B cell (primary cell): Measurements from ENCODE around the gene RBM20.

Source experiments
- CTCF ChIP-seq: fragments of 200-600 bp; IDR thresholded peaks from one replicate; pipeline ENCODE4 v1.8.0; 2022; ENCODE audit warnings: antibody characterized with exemption, mild to moderate bottlenecking
- EZH2 ChIP-seq: IDR thresholded peaks from 2 replicates; pipeline ENCODE4 v1.6.1; 2012; ENCODE audit warnings: borderline replicate concordance, low read depth, mild to moderate bottlenecking, moderate library complexity, low read length; ENCODE audit not compliant: insufficient read depth, poor library complexity, severe bottlenecking

DNA sequence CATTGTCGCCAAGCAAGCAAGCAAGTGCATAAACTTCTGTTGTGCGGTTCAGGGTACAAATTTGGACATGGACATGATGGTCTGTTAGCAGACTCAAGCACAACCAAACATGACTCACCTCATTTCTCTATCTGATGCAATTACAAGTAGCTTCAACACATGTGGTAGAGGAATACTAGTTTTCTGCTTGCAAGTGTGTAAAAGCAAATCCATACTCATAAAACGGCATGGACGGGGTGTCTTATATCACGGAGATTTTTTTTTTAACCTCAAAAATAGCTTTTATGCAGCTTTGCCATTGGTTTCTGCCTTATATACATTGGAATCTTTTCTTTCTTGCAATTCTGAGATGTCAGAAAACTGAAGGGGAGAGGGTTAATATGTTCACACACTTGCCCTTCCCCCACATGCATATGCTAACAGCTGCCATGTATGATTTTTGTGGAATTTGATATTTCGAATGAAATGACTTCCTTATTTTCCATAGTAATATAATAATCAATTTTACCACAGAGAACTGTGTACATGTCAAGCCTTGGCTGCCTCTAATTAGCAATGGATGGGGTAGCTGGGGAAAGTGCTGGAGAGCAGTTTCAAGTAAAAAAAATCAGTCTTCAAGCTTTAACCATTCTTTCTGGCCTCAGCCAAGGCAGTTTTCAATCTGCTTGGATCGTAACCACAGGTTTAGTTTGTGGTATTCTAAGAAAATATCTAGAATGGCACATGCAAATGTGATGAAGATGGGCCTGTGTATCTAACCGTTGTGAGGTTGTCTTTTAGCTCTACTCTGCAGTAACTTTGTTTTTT is 121.6 kb downstream of the RBM20 start:
- TF ChIP-seq CTCF: no peak
- no peak for TF ChIP-seq EZH2
